Stimulated activated CD8-positive, alpha-beta memory T cell treated with anti-CD3 and anti-CD28 coated beads, Interleukin-4, amount 100 ng/mL, for 1 hour (primary cell): Measurements from ENCODE around the gene MTA2.
"Not testable (repeated sequence)": the region's sequence is repeated elsewhere in the genome, so short reads cannot be mapped to it uniquely, and the experiment has no call there.

Experiments used
- DNase-seq, 2 donors: peaks; one replicate each; pipeline ENCODE4 v3.0.0-alpha.2; 2020; ENCODE audit warnings: low read depth in 2 of 2, low spot score in 1 of 2

The MTA2 gene

GRCh38 chr11:62567018-62567633 lies 34.5 kb downstream of the MTA2 start:
- DNase-seq = no peak

DNA sequence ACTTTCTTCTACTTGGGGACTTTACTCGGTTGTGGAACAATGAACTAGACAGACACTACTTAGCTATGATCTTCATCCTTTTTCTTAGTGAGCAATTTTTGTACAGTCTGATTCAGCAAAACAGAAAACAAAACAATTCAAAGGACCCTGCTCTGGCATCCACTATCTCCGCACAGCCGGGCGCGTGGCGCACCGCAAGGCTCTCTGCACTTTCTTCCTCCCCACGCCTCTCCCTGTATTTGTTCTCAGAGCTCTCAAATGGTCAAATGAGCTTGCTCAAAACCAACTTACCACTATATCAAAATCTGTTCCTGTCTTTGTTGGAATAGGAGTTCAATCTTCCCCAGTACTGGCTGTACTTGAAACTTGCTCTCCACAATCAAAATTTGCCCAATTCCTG lies 35.4 kb downstream of the MTA2 start:
- DNase-seq = no peak

- no peak for DNase-seq
Observed at GRCh38 chr11:62565100-62565802, 36.4 kb downstream of the MTA2 start.

DNA sequence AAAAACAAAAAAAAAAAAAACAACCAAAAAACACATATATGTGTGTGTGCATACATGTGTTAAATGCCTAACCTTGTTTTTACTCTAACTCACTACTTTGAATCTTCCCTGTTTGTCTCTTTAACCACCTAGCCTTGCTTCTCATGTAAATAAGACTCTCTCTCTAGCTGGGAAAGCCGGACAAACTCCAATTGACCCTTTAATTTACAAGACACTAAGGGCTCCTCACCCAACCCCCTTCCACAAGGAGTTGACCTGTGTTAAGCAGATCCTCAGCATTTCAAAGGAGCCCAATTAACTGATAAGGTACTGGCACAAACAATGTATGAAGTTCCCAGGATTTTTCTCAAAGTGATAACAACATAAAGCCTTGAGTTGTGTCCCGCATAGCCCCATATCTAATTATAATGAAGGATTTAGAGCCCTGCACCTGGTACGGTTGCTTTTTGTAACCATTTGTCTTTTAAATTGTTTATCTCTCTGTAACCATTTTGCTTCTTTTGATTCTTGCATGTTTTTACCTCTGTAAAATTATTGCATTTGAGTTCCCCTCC lies 39.9 kb downstream of the MTA2 start:
- not testable (repeated sequence) for DNase-seq

DNA sequence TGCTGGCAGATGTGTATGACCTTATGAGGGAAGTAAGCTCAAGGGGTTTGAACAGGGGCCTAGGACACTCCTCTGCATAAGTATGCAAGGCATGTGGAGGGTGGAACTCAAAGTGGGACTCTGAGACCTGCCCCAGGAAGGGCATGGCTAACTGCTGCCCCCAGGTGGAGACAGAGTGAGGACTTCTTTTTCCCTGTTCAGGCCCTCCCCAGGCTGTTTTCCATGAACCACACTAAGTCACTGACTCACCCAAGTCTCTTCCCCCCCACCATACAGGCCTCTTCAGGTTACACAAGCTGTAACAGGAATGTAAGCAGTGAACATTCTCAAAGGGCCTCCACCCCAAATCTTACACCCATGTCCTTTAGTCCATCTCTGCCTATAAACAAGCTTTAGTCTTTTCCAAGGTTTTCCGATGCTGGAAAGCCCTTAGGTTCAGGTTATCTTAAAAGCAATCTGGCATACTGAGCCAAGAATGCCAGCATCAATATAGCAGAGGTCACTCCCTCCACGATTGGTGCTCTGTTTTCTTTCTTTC lies 41.0 kb downstream of the MTA2 start:
- DNase-seq = peak in 1 of 2 donors; percentile 73

GRCh38 chr11:62559626-62560025 lies 42.0 kb downstream of the MTA2 start:
- DNase-seq = not testable (repeated sequence)

DNA sequence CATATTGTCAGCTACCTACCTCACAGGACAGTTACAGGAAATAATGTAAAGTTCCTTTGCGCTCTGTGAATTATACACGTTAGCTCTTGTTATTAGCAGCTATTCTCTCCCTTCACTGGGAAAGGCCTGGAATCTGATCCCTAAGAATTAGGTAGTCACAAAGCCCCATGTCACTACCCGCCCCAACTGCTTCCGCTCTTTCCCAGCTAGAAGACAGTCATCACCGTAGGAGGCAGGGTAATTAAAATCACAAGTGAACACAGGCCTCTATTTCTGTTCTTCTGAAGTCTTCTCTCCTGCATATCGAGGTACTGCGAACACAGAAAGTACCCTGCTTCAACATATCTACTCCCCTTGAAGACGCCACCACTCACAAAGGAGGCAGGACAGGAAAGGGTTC lies 42.5 kb downstream of the MTA2 start:
- DNase-seq = no peak

DNA sequence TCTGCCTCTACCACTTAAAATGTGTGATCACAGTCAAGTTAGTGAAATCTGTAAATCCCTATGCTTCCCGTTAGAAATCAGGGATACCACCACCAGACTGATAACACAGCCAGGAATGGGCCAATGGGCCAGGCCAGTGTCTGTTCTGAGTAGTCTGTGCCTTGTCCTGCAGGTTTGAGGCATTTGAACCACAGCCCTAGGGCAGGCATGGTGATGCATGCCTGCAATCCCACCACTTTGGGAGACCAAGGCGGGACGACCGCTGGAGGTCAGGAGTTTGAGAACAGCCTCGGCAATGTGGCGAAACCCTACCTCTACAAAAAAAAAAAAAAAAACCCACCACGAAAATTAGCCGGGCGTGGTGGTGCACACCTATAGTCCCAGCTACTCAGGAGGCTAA lies 43.0 kb downstream of the MTA2 start:
- no peak for DNase-seq

- no peak for DNase-seq
Observed at GRCh38 chr11:62556875-62557631, 44.6 kb downstream of the MTA2 start.

DNA sequence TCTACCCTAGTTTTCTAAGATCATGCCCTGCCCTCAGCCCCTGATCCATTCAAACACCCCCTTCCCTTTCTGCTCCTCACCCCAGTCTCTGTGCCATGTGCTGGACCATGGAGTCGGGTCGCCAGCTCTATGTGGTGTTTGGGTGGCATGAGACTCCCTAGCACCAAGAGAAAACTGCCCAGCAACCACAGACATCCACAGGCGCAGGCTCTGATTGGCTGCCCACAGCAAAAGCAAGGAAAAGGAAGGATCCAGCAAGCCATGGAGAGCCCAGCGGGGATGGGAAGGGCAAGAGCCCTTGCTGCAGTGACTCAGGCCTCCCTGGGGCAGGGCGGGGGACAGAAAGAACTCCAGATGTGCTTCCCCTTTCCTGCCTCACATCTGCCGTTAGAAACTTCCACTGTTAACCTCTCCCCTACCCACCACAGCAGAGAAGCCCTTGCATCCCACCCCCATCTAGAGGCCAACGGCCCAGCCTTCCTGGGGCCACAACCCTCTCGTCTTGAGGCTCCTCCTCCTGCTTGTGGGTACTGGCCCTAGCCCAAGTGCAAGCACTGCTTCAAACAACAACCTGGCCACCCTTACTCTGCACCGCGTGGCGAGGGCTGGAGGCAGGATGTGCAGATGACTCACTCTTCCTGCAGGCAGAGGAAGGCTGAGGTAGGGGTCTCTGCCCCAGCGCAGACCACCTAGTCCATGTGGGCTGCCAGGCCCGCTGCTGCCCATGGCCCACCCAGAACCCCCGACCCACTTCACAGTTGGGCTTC lies 45.4 kb downstream of the MTA2 start:
- DNase-seq = peak; percentile 52 to 71

GRCh38 chr11:62555464-62556107 lies 46.1 kb downstream of the MTA2 start:
- DNase-seq = no peak

DNA sequence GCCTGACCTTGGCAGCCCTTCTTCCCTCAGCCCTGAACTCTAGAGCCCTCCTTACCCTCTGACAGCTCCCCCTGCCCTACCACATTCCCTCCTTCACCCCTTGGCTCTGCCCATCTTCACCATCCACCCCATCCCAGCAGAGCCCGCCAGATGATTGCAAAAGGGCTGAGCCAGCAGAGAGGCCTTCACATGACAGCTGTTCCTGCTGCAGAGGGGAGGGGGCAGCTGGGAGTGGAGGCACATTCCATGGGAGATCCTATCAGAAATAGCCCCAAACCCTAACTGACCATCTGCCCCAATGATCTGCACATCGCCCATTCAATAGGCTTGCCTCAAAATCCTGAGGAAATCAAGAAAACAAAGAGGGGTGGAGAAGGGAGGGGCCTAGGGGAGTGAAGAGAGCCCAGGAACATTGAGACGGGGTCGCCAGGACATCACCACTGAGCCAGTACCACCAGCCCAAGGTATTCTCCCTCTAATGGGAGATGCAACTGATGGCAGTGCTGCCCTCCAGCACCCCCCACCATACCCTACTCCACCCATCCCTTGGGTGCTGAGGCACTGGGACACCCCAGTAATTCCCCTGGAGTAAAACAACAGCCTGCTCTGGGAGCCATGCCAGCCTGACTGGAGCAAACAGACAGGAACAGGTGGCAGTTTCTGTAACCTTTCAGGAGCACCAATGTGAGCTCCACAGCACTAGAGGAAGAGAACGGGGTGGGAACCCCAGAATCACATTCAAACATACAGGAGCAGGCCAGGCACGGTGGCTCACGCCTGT lies 47.1 kb downstream of the MTA2 start:
- no peak for DNase-seq

GRCh38 chr11:62553839-62554361 lies 47.8 kb downstream of the MTA2 start:
- DNase-seq = no peak

DNA sequence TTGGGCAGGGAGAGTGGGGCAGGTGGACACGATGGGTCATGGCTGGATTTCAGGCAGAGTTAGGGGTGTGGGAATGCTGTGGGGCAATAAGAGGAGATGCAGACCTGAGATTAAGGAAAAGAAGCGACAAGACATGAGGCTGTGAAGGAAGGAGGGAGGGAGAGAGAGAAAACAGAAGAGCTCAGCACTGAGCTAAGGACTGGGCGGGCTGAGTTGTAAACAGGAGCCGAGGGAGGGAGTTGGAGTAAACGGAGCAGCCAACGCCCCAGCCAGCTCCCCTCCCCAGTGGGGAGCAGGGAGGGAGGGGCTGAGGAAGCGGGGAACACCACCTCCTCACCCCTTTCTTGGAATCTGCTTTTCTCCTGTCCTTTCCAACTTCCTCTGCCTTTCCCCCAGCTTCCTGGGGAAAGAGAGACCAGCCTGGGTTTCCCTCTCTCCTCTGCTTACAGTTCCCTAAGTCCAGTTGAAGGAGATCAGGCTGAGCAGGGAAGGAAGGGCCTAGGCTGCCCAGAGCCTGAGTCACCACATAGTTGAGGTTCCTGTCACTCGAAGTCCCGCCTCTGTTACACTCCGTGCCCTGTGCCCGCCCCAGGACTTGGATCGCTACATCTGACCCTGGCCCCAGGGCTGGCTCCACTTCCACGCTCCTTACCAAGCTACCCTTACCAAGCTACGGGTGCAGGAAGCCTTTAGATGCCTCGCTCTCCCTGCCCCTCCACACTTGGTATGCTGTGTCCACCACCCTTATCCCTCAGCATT lies 48.4 kb downstream of the MTA2 start:
- DNase-seq = no peak

- DNase-seq = no peak
Observed at GRCh38 chr11:62552485-62553079, 49.1 kb downstream of the MTA2 start.

DNA sequence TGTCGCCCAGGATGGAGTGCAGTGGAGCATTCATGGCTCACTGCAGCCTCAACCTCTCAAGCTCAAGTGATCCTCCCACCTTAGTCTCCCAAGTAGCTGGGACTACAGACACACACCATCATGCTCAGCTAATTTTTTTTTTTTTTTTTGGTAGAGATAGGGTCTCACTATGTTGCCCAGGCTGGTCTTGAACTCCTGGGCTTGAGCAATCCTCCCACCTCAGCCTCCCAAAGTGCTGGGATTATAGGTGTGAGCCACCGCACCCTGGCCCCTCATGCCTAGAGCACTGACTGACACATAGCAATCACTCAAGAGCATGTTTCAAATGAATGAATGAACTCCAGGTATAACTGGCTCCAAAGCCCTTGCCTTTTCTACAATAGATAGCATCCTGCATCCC lies 51.2 kb downstream of the MTA2 start:
- DNase-seq = not testable (repeated sequence)

- DNase-seq = no peak
Observed at GRCh38 chr11:62548545-62549335, 52.9 kb downstream of the MTA2 start.
